GM18861 (cell line): ENCODE measurements around the gene TMTC2.

ENCODE experiments used
- ATAC-seq: cut with Tn5 transposase; IDR thresholded peaks from one replicate; pipeline ENCODE4 v1.9.1; 2021; ENCODE audit not compliant: unreplicated experiment

TMTC2 gene

GRCh38 chr12:83003026-83003425 lies 316.3 kb downstream of the TMTC2 start:
- ATAC-seq = no peak

GRCh38 chr12:83005534-83006197 lies 319.0 kb downstream of the TMTC2 start:
- no peak for ATAC-seq

GRCh38 chr12:83008703-83009102 lies 322.0 kb downstream of the TMTC2 start:
- no peak for ATAC-seq

GRCh38 chr12:83010169-83010804 lies 323.6 kb downstream of the TMTC2 start:
- no peak for ATAC-seq

- no peak for ATAC-seq
Observed at GRCh38 chr12:83015390-83016217, 328.9 kb downstream of the TMTC2 start.

- ATAC-seq = no peak
Observed at GRCh38 chr12:83016218-83016835, 329.6 kb downstream of the TMTC2 start.

GRCh38 chr12:83016991-83017390 lies 330.3 kb downstream of the TMTC2 start:
- ATAC-seq = no peak

GRCh38 chr12:83018088-83018487 lies 331.4 kb downstream of the TMTC2 start:
- ATAC-seq = no peak

GRCh38 chr12:83027021-83027723 lies 340.5 kb downstream of the TMTC2 start:
- ATAC-seq = no peak

- no peak for ATAC-seq
Observed at GRCh38 chr12:83031196-83031595, 344.5 kb downstream of the TMTC2 start.

GRCh38 chr12:83036847-83037246 lies 350.1 kb downstream of the TMTC2 start:
- no peak for ATAC-seq

- ATAC-seq = no peak
Observed at GRCh38 chr12:83039413-83039812, 352.7 kb downstream of the TMTC2 start.

GRCh38 chr12:83040339-83040738 lies 353.6 kb downstream of the TMTC2 start:
- ATAC-seq = no peak

GRCh38 chr12:83040991-83041390 lies 354.3 kb downstream of the TMTC2 start:
- ATAC-seq = no peak

GRCh38 chr12:83042441-83043200 lies 355.9 kb downstream of the TMTC2 start:
- no peak for ATAC-seq

GRCh38 chr12:83044736-83045135 lies 358.0 kb downstream of the TMTC2 start:
- ATAC-seq = no peak

GRCh38 chr12:83046019-83046418 lies 359.3 kb downstream of the TMTC2 start:
- no peak for ATAC-seq

- no peak for ATAC-seq
Observed at GRCh38 chr12:83049306-83049705, 362.6 kb downstream of the TMTC2 start.

GRCh38 chr12:83052890-83053541 lies 366.3 kb downstream of the TMTC2 start:
- no peak for ATAC-seq

- no peak for ATAC-seq
Observed at GRCh38 chr12:83057436-83057835, 370.7 kb downstream of the TMTC2 start.
